Peyer's patch (tissue), 4 donors: ENCODE measurements around the gene UCP3. TPM values are rescaled to one million over a fixed set of nuclear protein-coding genes. Genes with fewer than 3 reads are reported as not detected.

ENCODE experiments used
- DNase-seq, 3 donors: peaks; one replicate each; pipeline ENCODE4 v3.0.0-alpha.2; 2017 to 2019
- H3K27ac ChIP-seq, 4 donors: fragments of 200-600 bp; sonication (generic); one replicate each; pipeline ENCODE4 v1.5.1; 2016 to 2019
- H3K27me3 ChIP-seq, 2 donors: fragments of 200-600 bp; sonication (generic); one replicate each; pipeline ENCODE4 v1.5.1; 2019
- H3K36me3 ChIP-seq, 3 donors: fragments of 200-600 bp; sonication (generic); one replicate each; pipeline ENCODE4 v1.5.1; 2016 to 2019
- H3K4me1 ChIP-seq, 4 donors: fragments of 200-600 bp; sonication (generic); one replicate each; pipeline ENCODE4 v1.5.1; 2016 to 2019
- H3K4me3 ChIP-seq, 4 donors: fragments of 200-600 bp; sonication (generic); 1 replicate in 3 of 4; 2 replicates in 1 of 4; pipeline ENCODE4 v1.5.1; 2016 to 2019; ENCODE audit warnings: mild to moderate bottlenecking in 1 of 4
- H3K9me3 ChIP-seq, 4 donors: fragments of 200-600 bp; sonication (generic); one replicate each; pipeline ENCODE4 v1.5.1; 2016 to 2019; ENCODE audit warnings: mild to moderate bottlenecking in 1 of 4
- CTCF ChIP-seq, 6 experiments: fragments of 450-650 bp in 4 of 6; fragments of 200-600 bp in 2 of 6; sonication (generic) in 1 of 6; IDR thresholded peaks; one replicate each; pipeline ENCODE4 v1.5.1; 2017 to 2019; ENCODE audit warnings: antibody characterized with exemption in 6 of 6, mild to moderate bottlenecking in 3 of 6, moderate library complexity in 1 of 6
- POLR2A ChIP-seq, 2 donors: fragments of 450-650 bp; IDR thresholded peaks; one replicate each; pipeline ENCODE4 v1.5.1; 2017; ENCODE audit warnings: antibody characterized with exemption in 2 of 2, mild to moderate bottlenecking in 2 of 2, moderate library complexity in 2 of 2
- total RNA-seq, 4 donors: library from RNA; depleted of rRNA; stranded (reverse); fragments of >200 nt; gene quantifications; one replicate each; pipeline ENCODE4 v1.1.0, GENCODE V29; 2016

UCP3 gene
- total RNA-seq, 4 donors from 2014 or later, result 0.76 to 3.4 (median 2.2) TPM

DNA sequence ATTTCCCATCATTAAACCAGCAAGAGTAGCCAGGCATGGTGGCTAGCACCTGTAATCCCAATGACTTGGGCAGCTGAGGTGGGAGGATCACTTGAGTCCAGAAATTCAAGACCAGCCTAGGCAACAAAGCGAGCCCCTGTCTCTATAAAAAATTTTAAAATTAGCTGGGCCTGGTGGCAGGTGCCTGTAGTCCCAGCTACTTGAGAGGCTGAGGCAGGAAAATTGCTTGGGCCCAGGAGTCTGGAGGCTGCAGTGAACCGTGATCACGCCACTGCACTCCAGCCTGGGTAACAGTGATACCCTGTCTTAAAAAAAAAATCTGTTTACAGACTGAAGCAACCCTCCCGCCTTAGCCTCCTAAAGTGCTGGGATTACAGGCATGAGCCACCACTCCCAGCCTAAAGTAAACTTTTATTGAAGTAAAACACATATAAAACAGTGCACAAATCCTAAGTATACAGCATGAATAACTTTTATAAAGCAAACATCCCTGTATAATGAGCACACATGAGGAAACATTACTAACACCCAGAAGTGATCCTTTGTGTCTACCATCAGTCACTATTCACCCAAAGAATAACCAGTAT lies 12.6 kb downstream of the UCP3 start:
- no peak overlapping the region for H3K4me3 ChIP-seq
- H3K9me3 ChIP-seq, result no peaks in the 10 kb centered on the region
- no peaks in the 10 kb centered on the region for H3K36me3 ChIP-seq
- TF ChIP-seq POLR2A (IDR thresholded peaks at IDR 0.05) (no peak), CTCF (IDR thresholded peaks at IDR 0.05) (no peak)
- no peaks in the 10 kb centered on the region for H3K27me3 ChIP-seq
- H3K27ac ChIP-seq, result peak overlapping the region; percentile 48 to 61 (median 60)
- H3K4me1 ChIP-seq, result peaks cover 0 to 19% (median 1%) of the 10 kb centered on the region in 4 donors
- peak in 1 of 3 donors; percentile 44 for DNase-seq

- Histone ChIP-seq H3K4me1 (peaks cover 0 to 19% (median 1%) of the 10 kb centered on the region in 4 donors), H3K27me3 (no peaks in the 10 kb centered on the region), H3K9me3 (no peaks in the 10 kb centered on the region), H3K27ac (peak overlapping the region; percentile 48 to 61 (median 60)), H3K4me3 (no peak overlapping the region), H3K36me3 (no peaks in the 10 kb centered on the region)
- TF ChIP-seq POLR2A (IDR thresholded peaks at IDR 0.05) (no peak), CTCF (IDR thresholded peaks at IDR 0.05) (no peak)
- DNase-seq, result peak in 1 of 3 donors; percentile 45
Observed at GRCh38 chr11:73995731-73996130, 13.2 kb downstream of the UCP3 start.

- H3K36me3 ChIP-seq, result no peaks in the 10 kb centered on the region
- peak overlapping the region; percentile 48 to 61 (median 60) for H3K27ac ChIP-seq
- peak in 1 of 3 donors; percentile 21 for DNase-seq
- no peaks in the 10 kb centered on the region for H3K27me3 ChIP-seq
- H3K4me1 ChIP-seq, result peaks cover 0 to 19% (median 1%) of the 10 kb centered on the region in 4 donors
- H3K4me3 ChIP-seq, result no peak overlapping the region
- TF ChIP-seq POLR2A (IDR thresholded peaks at IDR 0.05) (no peak), CTCF (IDR thresholded peaks at IDR 0.05) (no peak)
- no peaks in the 10 kb centered on the region for H3K9me3 ChIP-seq
Observed at GRCh38 chr11:73995247-73995646, 13.6 kb downstream of the UCP3 start.

- no peaks in the 10 kb centered on the region for H3K9me3 ChIP-seq
- no peaks in the 10 kb centered on the region for H3K36me3 ChIP-seq
- H3K4me1 ChIP-seq, result peaks cover 0 to 17% (median 0%) of the 10 kb centered on the region in 4 donors
- TF ChIP-seq CTCF (IDR thresholded peaks at IDR 0.05) (no peak), POLR2A (IDR thresholded peaks at IDR 0.05) (no peak)
- H3K27ac ChIP-seq, result peak overlapping the region in 1 of 4 donors; percentile 8
- H3K4me3 ChIP-seq, result no peak overlapping the region
- DNase-seq, result peak in 1 of 3 donors; percentile 47
- H3K27me3 ChIP-seq, result no peaks in the 10 kb centered on the region
Observed at GRCh38 chr11:73991471-73992006, 17.3 kb downstream of the UCP3 start.

DNA sequence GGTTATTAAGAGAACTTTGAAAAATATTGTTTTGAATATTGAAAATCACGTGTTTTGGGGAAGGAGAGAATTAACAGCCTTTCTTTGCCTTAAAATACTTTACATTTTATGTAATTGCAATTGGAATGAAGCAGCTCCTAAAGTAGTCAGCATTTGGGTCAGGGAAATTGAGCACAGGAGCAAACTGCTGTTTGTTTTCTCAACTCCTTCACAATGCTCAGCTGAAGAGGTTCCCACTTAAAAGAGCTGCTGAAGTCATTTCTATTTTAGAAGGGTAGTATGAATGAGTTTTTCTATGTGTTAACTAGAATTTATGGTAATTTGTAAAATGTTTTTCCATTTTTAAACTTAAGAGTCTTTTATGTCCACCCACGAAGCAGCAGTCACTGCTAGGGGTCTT lies 18.2 kb downstream of the UCP3 start:
- H3K4me1 ChIP-seq, result peaks cover 0 to 12% (median 0%) of the 10 kb centered on the region in 4 donors
- TF ChIP-seq CTCF (IDR thresholded peaks at IDR 0.05) (no peak), POLR2A (IDR thresholded peaks at IDR 0.05) (no peak)
- no peaks in the 10 kb centered on the region for H3K36me3 ChIP-seq
- DNase-seq, result no peak
- H3K4me3 ChIP-seq, result no peak overlapping the region
- no peak overlapping the region for H3K27ac ChIP-seq
- H3K9me3 ChIP-seq, result no peaks in the 10 kb centered on the region
- H3K27me3 ChIP-seq, result no peaks in the 10 kb centered on the region
